HEK293T (cell line): ENCODE data around the gene NETO2.

Source experiments
- CTBP1 ChIP-seq: fragments of 450-650 bp; IDR thresholded peaks from 2 replicates; pipeline ENCODE4 v1.6.1; 2016; ENCODE audit warnings: borderline replicate concordance
- SP1 ChIP-seq: fragments of 450-650 bp; IDR thresholded peaks from 2 replicates; pipeline ENCODE4 v1.6.1; 2017
- ZNF384 ChIP-seq: fragments of 450-650 bp; IDR thresholded peaks from 2 replicates; pipeline ENCODE4 v1.6.1; 2016

- TF ChIP-seq SP1: no peak
- no peak for TF ChIP-seq ZNF384
- no peak for TF ChIP-seq CTBP1
These were observed 96.1 kb downstream of the NETO2 start for GRCh38 chr16:47047524-47048203.
